HTERT RPE-1 (cell line): Measurements from ENCODE around the gene SEMA3A.

ENCODE experiments used
- in situ Hi-C: fragments of 300-500 bp; cut with MboI; formaldehyde crosslinking; loops from 4 replicates; pipeline ENCODE4 v1.14.3; 2020; ENCODE audit warnings: low sequenced_read_pairs

Gene SEMA3A

DNA sequence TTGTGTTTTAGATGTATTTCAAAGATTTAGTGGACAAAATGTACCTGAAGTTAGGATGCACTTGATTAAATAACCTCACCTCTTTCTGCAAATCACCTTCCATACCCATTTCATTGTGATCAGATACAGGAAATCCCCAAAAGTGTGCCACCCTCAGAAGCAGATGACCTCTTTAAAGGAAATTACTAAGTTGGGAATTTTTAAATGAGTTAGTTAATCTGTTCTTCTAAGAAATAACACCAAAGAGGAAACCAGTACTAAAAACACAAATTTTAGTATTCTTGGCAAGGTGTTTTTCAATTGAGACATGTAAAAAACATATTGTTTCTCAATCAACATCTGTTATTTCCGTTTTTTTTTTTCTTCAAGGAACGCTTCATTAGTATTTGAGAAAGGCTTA lies 4.6 kb upstream of the SEMA3A start:
- in situ Hi-C loops, result no loop called here

DNA sequence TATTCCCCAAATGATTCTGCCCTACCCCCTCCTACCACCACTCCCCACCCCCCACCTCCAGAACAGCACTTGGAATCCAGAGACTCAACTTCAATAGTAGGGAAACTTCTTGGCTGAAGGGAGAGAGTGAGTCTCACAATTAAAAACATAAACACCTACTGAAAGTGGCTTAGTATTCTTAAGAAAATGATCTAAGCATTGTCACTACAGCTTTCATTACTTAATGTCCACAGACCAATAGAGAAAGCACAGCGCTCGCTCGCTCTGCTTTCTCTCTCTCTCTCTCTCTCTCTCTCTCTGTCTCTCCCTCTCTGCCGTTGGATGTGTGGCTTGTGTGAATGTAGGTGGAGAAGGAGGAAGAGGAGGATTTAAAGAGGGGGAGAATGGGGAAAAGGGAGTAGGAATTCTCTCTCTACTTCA lies 1.5 kb upstream of the SEMA3A start:
- in situ Hi-C loops, result no loop called here

DNA sequence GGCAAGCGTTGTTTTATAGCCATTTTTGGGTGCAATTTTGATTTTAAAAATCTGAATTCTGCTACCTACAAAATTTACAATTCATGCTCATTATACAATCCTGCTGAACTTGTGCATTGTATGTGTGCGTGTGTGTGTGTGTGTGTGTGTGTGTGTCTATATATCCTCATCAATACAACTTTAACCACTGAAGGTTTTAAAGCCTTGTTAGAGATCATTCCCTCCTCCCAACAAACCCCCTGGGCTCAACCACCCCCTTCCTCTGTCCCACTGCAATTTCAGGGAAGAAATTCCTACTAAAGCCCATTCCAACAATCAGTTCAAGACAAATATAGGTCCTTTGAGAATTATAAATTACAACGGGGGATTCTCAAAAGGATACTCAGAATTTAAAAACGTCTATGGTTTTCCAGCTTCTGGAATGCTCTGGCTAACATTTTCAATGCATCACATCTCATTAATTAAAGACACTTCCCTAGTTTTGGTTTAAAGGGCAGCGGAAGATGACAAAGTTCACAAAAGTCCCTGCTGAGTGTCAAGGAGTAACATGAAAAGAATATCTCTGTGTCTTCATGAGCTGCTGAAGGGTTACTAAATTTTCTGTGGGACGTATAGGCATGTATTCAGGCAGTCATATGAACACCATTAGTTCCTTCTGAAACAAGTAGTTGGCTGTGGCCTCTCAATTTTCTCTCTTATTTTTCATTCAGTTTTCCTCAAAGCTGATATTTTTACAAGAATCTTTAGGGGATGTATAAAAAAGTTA lies 889 bp upstream of the SEMA3A start:
- in situ Hi-C loops, result no loop called here

DNA sequence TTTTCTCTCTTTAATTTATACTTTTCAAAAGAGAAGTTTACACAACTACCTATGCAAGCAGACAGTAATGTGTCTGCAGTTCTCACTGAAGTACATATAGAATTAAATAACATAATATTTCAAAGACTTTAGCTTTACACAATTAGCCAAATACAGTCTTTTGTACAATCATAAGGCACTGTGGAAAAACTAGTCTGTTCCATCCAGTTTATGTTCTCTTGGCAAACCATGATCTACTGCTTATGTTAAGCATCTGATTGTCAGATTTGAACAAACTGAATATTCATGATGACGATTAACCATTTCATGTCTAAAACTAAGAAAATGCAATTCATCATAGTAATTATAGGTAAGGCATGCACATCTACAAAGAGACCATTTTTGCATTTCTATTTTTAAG lies 842 bp downstream of the SEMA3A start:
- in situ Hi-C loops, result no loop called here

DNA sequence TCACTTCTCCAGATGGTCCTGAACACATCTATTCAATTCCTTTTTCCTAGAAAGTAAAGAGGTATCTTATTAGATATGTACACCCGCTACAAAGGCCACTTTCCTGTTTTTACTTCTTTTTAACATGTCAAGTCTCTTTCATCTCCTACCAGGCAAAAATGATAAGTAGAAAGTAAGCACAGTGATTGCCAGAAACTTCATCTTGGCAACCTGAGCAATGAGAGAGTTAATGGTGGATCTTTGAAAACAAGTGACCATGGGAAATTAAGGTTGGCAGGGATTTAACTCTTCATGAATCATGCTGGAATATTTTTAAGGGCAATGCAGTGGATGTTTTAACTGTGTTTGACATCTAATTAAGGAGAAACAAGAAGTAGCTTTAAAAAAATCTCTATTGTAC lies 2.7 kb downstream of the SEMA3A start:
- in situ Hi-C loops, result no loop called here

DNA sequence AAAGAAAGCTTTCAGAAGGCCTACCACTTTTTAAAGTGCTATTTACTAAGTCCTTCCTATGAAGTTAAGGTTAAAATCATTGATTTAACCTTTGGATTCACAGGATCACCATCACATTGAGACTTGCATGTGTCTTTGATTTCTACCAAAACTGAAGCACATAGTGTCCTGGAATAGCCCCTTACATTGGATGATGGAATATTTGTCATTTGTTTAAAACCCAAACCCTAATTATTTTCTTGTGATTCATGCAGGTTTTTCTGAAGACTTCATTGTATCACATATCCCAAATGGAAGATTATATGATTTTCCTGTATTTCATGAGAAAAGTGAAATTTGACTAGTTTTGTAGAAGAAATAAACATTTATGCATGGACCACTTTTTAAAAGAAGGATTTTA lies 3.3 kb downstream of the SEMA3A start:
- in situ Hi-C loops, result no loop called here

DNA sequence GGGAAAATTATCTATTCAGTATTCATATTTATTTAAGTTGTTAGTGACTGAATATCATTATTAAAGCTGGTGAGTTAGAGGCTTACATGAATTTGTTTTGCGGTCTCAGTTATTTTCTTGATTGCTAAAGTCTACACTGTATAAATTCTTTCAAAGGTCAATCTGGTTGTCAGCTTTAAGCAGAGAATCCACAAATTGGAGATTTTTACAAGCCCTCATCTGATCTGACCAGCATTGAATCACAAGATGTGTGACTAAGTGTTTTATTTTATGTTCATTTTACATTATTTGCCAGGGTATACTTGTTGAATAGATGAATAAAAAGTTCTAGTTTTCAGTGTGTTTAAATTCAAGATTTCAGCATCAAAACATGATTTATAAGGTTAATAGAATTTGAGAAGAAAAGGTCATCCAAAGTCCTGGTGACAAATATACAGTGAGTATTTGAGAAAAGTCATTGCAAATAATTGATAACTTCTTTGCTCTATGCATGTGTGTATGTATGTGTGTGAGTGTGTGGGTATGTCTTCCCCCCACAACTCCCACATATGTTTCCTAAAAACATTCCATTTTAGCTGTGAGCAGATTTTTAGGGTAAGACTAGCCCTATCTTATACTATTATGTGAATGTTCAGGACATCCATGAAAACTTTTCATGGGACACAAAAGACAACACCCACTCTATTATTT lies 4.4 kb downstream of the SEMA3A start:
- in situ Hi-C loops, result no loop called here

DNA sequence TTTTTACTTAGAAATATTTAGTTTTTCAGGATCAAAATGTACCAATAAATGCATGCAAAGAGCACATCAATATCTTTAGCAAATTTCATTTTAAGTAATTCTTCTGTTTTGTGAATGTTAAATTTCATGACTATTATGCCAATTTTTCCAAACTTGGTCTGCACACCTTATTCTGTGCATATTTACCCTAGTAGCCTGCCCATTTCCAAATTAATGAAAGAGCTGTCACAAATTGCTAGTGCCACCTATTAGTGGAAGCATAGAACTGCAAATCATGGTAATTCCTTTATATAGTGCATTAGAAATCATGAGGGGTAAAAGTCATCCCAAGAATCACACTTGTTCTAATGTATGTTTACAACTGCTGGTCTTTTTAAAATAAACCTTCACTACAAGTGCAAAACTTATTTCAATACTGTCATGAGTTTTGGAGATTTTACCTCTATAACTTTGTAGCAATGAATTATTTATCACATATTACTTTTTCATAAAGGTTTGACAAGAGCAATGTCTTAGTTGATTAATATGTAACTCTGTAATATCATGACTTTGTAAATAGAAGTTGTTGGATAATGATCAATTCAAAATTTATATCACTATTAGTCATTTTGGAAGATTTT lies 5.7 kb downstream of the SEMA3A start:
- in situ Hi-C loops, result no loop called here

DNA sequence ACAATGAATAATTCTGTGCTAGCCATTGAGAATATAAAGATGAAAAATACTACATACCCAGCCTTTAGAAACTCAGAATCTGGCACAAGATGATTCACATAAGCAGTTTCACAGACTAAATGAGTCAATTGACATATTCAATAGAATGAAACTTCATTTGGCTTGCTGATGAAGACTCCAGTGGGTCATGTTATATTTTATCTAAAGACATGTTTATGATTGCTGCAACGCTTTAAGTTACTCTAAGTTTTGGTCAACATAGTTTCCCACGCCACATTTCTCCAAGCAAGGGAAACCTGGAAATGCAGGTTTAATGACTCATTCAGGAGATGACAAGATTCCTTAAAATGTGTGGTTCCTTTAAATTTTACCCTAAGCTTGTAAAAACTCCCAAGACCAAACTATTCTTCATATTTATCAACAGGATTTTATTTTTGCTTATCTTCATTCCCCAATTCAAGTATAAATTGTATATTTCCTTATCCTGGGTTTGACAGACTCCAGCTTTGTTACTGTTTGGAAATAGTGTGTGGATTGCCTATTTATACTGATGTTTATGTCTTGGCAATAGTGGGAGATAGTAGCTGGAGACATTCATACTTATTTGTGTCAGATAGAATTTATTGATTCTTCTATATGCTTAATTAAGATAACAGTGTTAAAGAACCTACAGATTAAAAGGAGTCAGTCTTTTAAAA lies 6.6 kb downstream of the SEMA3A start:
- in situ Hi-C loops, result no loop called here

DNA sequence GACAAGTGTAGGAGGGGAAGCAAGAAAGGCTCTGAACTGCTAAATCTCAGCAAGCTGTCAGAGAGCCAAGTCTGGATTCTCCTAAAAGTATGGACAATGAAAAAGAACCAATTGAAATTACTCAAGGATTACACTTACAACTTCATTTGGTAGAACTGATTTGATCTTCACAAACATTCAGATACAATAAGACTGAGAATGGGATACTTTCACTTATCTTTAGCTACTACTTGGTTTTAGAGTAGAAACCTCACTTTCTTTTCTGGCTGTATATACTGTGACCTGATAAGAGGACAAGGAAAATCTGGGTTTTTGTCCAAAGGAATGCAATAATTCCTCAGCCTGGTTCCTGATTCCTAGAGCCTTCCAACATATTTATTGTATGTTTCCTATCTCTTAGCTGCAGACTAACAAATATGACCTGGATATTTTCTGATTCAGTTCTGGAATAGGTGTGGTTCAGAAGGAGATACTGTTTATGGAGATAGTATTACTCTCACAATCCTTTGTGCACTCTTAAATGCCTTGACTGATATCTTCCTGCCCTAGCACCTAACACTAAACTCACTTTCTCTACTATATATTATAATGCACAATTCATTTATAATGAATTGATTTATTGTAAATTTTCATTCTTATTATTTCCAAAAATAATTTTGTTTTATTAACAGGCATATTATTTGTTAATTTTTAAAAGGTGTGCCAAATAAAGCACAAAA lies 7.3 kb downstream of the SEMA3A start:
- in situ Hi-C loops, result no loop called here

DNA sequence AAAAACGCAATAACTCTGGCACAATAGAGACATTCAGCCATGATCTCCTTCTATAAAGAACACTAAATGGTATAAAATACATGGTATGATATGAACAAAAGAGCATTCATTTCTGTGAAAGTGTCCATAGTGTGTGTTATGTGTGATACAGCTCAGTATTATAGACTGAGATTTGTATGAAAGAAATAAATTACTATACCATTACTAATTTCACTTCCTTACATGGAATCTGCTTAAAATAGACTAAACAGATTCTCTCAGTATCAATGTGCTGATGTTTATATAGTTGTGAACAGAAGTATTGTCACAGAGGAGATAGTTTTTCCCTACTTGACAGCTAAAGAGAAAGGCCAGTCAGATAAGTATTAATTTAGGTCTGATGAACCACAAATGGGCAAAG lies 10.8 kb downstream of the SEMA3A start:
- in situ Hi-C loops, result no loop called here

DNA sequence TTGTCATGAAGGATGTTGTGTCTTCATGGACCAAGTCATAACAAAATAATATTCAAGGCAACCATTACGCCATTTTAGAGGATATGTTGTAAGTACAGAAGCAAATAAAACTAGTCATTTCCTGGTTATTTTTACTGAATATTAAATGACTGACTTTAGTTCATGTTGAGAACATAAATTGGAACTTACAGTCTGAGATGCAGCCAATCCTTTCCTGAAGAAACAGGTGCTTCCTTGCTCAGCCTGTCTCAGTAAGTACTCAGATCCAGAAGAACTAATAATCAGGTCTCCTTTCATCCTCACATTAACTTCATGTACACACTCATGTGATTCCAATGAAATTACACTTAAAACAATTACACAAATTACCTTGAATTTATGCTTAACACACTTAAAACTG lies 12.3 kb downstream of the SEMA3A start:
- in situ Hi-C loops, result no loop called here

DNA sequence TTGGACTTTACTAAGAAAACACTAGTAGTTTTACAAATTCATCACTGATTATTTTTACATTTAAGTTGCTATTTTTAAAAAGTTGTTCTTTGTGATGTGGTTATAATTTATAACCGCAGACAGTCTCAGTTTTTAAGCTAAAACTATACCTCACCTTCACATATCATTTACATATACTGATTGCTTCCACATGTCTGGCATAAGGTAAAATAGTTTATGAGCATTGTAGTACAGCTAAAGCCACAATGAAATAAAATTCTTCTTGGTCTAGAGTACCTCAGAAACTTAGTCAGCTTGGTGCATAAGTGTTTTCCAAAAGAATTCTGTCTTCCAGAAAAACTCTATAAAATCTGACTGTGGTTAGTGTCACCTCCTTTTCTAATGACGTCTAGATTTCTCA lies 13.0 kb downstream of the SEMA3A start:
- in situ Hi-C loops, result no loop called here

DNA sequence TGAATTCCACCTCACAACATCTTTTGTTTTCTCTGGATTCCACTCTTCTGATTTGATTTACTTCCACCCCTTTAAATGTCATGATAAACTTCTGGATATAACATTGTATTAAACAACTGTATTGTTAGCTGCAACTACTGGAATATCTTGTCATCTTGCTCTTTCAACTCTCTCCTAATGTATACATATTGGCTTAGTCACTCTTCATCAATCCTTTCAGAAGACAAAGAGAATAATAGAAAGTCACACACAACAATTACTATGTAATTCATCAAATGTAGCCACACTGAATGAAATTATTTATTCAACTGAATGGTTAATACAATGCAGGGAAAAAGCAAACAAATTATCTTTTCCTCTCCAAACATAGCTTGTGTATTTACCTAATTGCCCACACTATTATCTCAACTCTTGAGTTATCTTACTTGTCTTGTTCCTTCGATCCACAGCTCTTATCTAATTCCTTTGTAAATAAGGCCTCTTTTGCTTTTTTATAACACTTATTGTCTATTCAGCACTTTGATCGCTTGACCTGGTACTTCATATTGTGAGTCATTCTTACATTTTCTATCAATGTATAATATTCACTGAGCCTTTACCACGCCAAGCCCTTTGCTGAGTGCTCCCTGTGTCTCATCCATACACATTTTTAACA lies 16.7 kb downstream of the SEMA3A start:
- in situ Hi-C loops, result no loop called here

DNA sequence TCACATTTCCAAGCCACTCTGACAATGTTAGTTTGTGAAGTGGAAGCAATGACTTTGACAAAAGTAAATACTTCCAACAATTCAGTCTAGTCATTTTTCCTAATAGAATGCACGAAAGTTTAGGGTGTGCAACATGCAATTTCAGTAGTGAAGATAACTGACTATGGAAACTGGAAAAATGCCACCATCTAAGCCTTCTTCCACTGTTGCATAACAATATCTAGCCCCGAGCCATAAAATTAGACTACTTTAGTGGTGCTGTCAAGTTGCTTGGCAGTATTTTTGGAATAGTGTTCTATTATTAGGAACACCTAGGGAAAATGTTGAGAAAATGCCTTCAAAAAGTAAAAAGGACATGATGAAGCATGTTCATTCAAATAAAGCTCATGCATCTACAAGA lies 17.9 kb downstream of the SEMA3A start:
- in situ Hi-C loops, result no loop called here

DNA sequence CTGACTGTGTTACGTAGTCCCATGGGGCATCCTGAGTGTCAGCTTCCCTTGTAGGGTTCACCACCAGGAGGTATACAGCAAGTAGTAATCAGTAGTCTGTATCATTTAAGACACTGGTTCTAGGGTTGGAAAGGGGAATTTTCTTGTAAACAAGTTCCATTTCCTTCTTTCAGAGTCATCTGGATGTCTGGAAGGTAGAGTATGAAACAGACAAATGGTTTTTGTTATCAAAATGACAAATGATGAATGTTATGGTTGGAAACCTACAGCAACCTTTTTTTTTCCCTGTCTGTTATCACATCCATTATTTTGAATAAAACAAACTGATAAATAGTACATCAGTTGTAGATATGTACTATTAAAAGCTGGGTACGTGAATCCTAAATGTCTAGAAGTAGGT lies 19.1 kb downstream of the SEMA3A start:
- in situ Hi-C loops, result no loop called here

DNA sequence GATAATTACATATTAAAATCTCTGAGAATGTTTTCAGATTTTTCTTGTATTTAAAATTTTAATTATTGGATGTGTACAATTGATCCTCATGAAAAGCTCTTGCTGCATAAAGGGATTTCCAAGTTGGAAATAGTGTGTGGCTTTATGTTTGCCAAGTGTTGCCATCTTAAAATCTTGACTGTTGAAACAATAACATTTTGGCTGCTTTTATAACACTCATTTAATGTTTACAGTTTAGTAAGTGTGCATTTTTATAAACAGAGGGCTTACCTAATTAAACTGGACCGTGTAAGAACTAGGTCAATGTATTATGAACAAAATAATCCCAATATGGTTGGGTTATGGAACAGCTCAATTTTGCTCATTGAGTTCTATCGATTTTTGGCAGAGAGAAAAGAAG lies 23.9 kb downstream of the SEMA3A start:
- in situ Hi-C loops, result no loop called here

DNA sequence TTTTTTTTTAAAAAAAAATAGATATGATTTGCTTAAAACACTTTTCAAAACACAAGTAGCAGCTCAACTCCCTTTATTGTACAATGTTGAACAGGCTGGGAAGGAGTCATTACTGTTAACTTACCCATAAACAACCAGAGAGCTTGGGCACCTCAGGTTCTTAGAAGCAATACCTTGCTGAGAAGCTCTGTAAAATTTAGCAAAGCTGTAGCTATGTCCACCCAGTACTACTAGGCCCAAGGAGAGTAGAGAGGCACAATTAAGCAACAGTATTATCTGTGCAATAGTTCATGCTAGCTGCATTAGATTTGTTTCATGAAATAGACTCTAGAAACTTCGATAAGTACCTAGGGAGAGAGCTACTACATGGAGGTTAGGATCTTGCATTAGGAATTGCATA lies 32.0 kb downstream of the SEMA3A start:
- in situ Hi-C loops, result no loop called here

DNA sequence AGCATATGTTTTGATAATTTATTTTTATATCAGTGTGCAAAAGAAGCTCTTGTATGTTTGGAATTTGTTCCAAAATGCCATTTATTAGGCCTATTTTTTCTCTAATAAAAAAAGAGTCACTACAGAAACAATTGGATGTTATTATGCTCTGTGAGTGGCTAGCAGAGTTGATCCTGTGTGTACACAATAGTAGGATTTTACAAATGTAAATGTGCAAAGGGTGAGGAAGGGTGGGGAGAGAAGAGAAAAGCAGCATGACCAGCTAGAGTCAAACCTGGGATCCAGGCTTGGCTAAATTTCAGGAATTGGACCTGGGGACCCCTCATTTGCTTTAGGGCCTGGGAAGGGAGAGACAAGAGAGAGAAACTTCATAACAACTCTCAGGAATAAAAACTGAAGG lies 32.5 kb downstream of the SEMA3A start:
- in situ Hi-C loops, result no loop called here

DNA sequence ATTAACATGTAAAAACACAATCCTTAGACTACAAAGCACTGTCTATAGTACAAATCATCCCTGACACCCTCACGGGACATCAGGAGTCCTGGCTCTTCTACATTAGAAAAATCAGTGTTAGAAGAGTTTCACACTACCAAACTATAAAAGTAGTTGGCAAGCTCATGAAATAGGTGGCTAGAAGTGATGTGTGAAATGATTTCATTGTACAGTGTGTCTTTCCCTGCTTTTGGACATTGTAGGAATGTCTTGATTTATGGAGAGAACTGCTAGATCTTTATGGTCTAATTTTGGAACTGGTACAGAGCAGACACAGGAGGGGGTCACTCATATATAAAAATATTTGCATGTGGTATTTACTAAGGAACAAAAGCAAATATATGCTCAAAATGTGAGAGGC lies 33.2 kb downstream of the SEMA3A start:
- in situ Hi-C loops, result no loop called here

DNA sequence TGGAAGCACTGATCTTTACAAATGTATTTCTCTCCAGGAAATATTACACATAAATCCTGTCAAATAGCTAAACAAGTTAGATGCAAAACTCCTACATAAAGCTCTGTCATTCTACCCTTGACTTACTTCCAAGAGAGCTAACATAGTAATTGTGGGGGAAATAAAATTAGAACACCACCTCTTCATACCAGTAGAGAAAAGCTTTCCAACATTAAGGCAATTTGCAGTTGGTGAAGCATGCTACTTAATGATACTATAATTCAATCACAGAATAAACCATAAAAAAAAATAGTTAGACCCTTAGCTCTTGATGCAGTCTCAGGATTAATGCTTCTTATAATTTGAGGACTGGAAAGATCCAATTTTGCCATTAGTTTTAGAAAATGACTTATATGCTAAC lies 35.2 kb downstream of the SEMA3A start:
- in situ Hi-C loops, result no loop called here
